Neural progenitor cell (in vitro differentiated cells): Measurements from ENCODE around the gene WDR48. TPM values are rescaled to one million over a fixed set of nuclear protein-coding genes. Genes with fewer than 3 reads are reported as not detected.

Experiments
- DNase-seq: peaks from one replicate; pipeline ENCODE4 v3.0.0-alpha.2; 2016; ENCODE audit warnings: low spot score
- H2AFZ ChIP-seq: fragments of 200-600 bp; sonication (generic); replicated peaks from 2 replicates; pipeline ENCODE4 v1.6.1; 2016; ENCODE audit warnings: antibody characterized with exemption
- H3F3A ChIP-seq: fragments of 200-600 bp; sonication (generic); 2 replicates; pipeline ENCODE4 v1.6.1; 2016; ENCODE audit warnings: antibody characterized with exemption, low read depth
- H3K27ac ChIP-seq: fragments of 200-600 bp; sonication (generic); 2 replicates; pipeline ENCODE4 v1.5.1; 2016; ENCODE audit warnings: mild to moderate bottlenecking
- H3K27me3 ChIP-seq: fragments of 200-600 bp; sonication (generic); 2 replicates; pipeline ENCODE4 v1.6.1; 2016; ENCODE audit warnings: mild to moderate bottlenecking, moderate library complexity
- H3K36me3 ChIP-seq: fragments of 200-600 bp; sonication (generic); 2 replicates; pipeline ENCODE4 v1.5.1; 2016
- H3K4me1 ChIP-seq: fragments of 200-600 bp; sonication (generic); 2 replicates; pipeline ENCODE4 v1.6.1; 2016; ENCODE audit warnings: mixed run types
- H3K4me2 ChIP-seq: fragments of 200-600 bp; sonication (generic); 2 replicates; pipeline ENCODE4 v1.6.1; 2016
- H3K4me3 ChIP-seq: fragments of 200-600 bp; sonication (generic); 2 replicates; pipeline ENCODE4 v1.5.1; 2016
- H3K79me2 ChIP-seq: fragments of 200-600 bp; sonication (generic); 2 replicates; pipeline ENCODE4 v1.6.1; 2016; ENCODE audit warnings: low read depth
- H3K9ac ChIP-seq: fragments of 200-600 bp; sonication (generic); 2 replicates; pipeline ENCODE4 v1.6.1; 2016
- H3K9me3 ChIP-seq: fragments of 200-600 bp; sonication (generic); 2 replicates; pipeline ENCODE4 v1.5.1; 2016; ENCODE audit warnings: low read depth
- H4K20me1 ChIP-seq: fragments of 200-600 bp; sonication (generic); 2 replicates; pipeline ENCODE4 v1.6.1; 2016; ENCODE audit warnings: low read depth
- H3K27ac Mint-ChIP-seq: 3 replicates; pipeline ENCODE4 v1.8.0; 2021; ENCODE audit warnings: mixed read lengths
- H3K27me3 Mint-ChIP-seq: 2 replicates; pipeline ENCODE4 v1.8.0; 2022; ENCODE audit warnings: low read depth, mild to moderate bottlenecking, inconsistent platforms, moderate library complexity, mixed read lengths; ENCODE audit not compliant: insufficient read depth
- H3K36me3 Mint-ChIP-seq: 3 replicates; pipeline ENCODE4 v1.8.0; 2021; ENCODE audit warnings: mixed read lengths
- H3K4me1 Mint-ChIP-seq: 3 replicates; pipeline ENCODE4 v1.8.0; 2021; ENCODE audit warnings: mixed read lengths
- H3K4me3 Mint-ChIP-seq: 3 replicates; pipeline ENCODE4 v1.8.0; 2021; ENCODE audit warnings: mild to moderate bottlenecking, moderate library complexity, mixed read lengths
- H3K9me3 Mint-ChIP-seq: 3 replicates; pipeline ENCODE4 v1.8.0; 2020; ENCODE audit warnings: mixed read lengths
- EZH2 ChIP-seq: fragments of 200-600 bp; sonication (generic); IDR thresholded peaks from 2 replicates; pipeline ENCODE4 v1.6.1; 2017; ENCODE audit warnings: antibody characterized with exemption, mild to moderate bottlenecking, moderate library complexity
- EZH2phosphoT487 ChIP-seq: fragments of 200-600 bp; sonication (generic); IDR thresholded peaks from 2 replicates; pipeline ENCODE4 v1.6.1; 2017; ENCODE audit warnings: antibody characterized with exemption
- total RNA-seq: library from RNA; depleted of rRNA; stranded (reverse); fragments of >200 nt; gene quantifications from 2 replicates; pipeline ENCODE4 v1.2.3, GENCODE V29; 2015; ENCODE audit warnings: low replicate concordance
- TF ChIP-seq, protein P1 (sequence below): fragments of 200-600 bp; sonication (generic); IDR thresholded peaks from 2 replicates; pipeline ENCODE4 v1.5.1; 2017; ENCODE audit warnings: antibody characterized with exemption, mild to moderate bottlenecking

WDR48 gene
- total RNA-seq, 1 donor from 2014 or later = 127 TPM

GRCh38 chr3:39098473-39099000 is 46.7 kb downstream of the WDR48 start:
- Histone ChIP-seq H3K79me2 (no peaks in the 10 kb centered on the region), H4K20me1 (peaks cover 3% of the 10 kb centered on the region), H3K27me3 (no peaks in the 10 kb centered on the region), H3K9ac (no peak overlapping the region), H3K27ac (no peak overlapping the region), H2AFZ (no peak overlapping the region), H3K4me3 (no peak overlapping the region), H3F3A (no peaks in the 10 kb centered on the region), H3K4me1 (no peaks in the 10 kb centered on the region), H3K36me3 (no peaks in the 10 kb centered on the region), H3K9me3 (no peaks in the 10 kb centered on the region), H3K4me2 (no peak overlapping the region)
- peaks cover 6% of the 10 kb centered on the region for H3K4me1 Mint-ChIP-seq
- no peak overlapping the region for H3K4me3 Mint-ChIP-seq
- TF ChIP-seq EZH2phosphoT487 (no peak), EZH2 (no peak)
- TF ChIP-seq, protein P1, sequence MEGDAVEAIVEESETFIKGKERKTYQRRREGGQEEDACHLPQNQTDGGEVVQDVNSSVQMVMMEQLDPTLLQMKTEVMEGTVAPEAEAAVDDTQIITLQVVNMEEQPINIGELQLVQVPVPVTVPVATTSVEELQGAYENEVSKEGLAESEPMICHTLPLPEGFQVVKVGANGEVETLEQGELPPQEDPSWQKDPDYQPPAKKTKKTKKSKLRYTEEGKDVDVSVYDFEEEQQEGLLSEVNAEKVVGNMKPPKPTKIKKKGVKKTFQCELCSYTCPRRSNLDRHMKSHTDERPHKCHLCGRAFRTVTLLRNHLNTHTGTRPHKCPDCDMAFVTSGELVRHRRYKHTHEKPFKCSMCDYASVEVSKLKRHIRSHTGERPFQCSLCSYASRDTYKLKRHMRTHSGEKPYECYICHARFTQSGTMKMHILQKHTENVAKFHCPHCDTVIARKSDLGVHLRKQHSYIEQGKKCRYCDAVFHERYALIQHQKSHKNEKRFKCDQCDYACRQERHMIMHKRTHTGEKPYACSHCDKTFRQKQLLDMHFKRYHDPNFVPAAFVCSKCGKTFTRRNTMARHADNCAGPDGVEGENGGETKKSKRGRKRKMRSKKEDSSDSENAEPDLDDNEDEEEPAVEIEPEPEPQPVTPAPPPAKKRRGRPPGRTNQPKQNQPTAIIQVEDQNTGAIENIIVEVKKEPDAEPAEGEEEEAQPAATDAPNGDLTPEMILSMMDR = no peak
- DNase-seq = no peak
- H3K27ac Mint-ChIP-seq = no peak overlapping the region
- peaks cover 27% of the 10 kb centered on the region for H3K36me3 Mint-ChIP-seq
- no peaks in the 10 kb centered on the region for H3K9me3 Mint-ChIP-seq
- H3K27me3 Mint-ChIP-seq = no peaks in the 10 kb centered on the region

- Mint-ChIP-seq H3K27ac (no peak overlapping the region), H3K4me3 (no peak overlapping the region)
- no peaks in the 10 kb centered on the region for H3K36me3 ChIP-seq
Measured at GRCh38 chr3:39099242-39099641, 47.4 kb downstream of the WDR48 start.

GRCh38 chr3:39099738-39100499 is 48.1 kb downstream of the WDR48 start:
- Mint-ChIP-seq H3K4me3 (no peak overlapping the region), H3K36me3 (peaks cover 19% of the 10 kb centered on the region), H3K9me3 (no peaks in the 10 kb centered on the region), H3K27me3 (no peaks in the 10 kb centered on the region), H3K4me1 (peaks cover 7% of the 10 kb centered on the region), H3K27ac (no peak overlapping the region)
- H3K27me3 ChIP-seq = no peaks in the 10 kb centered on the region
- H2AFZ ChIP-seq = no peak overlapping the region
- no peaks in the 10 kb centered on the region for H3F3A ChIP-seq
- H3K9ac ChIP-seq = no peak overlapping the region
- no peaks in the 10 kb centered on the region for H3K4me1 ChIP-seq
- H3K27ac ChIP-seq = no peak overlapping the region
- peaks cover 3% of the 10 kb centered on the region for H4K20me1 ChIP-seq
- TF ChIP-seq EZH2phosphoT487 = no peak
- TF ChIP-seq EZH2 = no peak
- TF ChIP-seq, protein P1 = no peak
- H3K9me3 ChIP-seq = no peaks in the 10 kb centered on the region
- no peaks in the 10 kb centered on the region for H3K36me3 ChIP-seq
- no peak for DNase-seq
- no peaks in the 10 kb centered on the region for H3K79me2 ChIP-seq
- no peak overlapping the region for H3K4me3 ChIP-seq
- H3K4me2 ChIP-seq = no peak overlapping the region

More at GRCh38 chr3:39099242-39099641, 47.4 kb downstream of the WDR48 start:
- Histone ChIP-seq H3K79me2 (no peaks in the 10 kb centered on the region), H4K20me1 (peaks cover 3% of the 10 kb centered on the region), H3K9ac (no peak overlapping the region), H3K27me3 (no peaks in the 10 kb centered on the region), H3K9me3 (no peaks in the 10 kb centered on the region), H2AFZ (no peak overlapping the region), H3K27ac (no peak overlapping the region), H3K4me1 (no peaks in the 10 kb centered on the region), H3K4me3 (no peak overlapping the region), H3K4me2 (no peak overlapping the region), H3F3A (no peaks in the 10 kb centered on the region)
- H3K27me3 Mint-ChIP-seq = no peaks in the 10 kb centered on the region
- no peak for DNase-seq
- peaks cover 6% of the 10 kb centered on the region for H3K4me1 Mint-ChIP-seq
- TF ChIP-seq, protein P1 = no peak
- TF ChIP-seq EZH2phosphoT487 (no peak), EZH2 (no peak)
- H3K9me3 Mint-ChIP-seq = no peaks in the 10 kb centered on the region
- H3K36me3 Mint-ChIP-seq = peaks cover 22% of the 10 kb centered on the region
